ENCODE data around the gene CASP10. TPM values are rescaled to one million over a fixed set of nuclear protein-coding genes. Genes with fewer than 3 reads are reported as not detected.
A peak's percentile ranks its signal among the peaks of the same experiment; 100 is the strongest.

CASP10 gene
- total and polyA plus RNA-seq, 2 donors (not counting 1 experiment from before 2014, with no cell fraction given) = 16.0 to 34.3 TPM

- peak overlapping the region; percentile 62 to 95 (median 73) for H3K4me3 ChIP-seq (ENCODE audit: control extremely low read depth in 1 of 5, extremely low read depth in 1 of 5, insufficient read depth in 1 of 5, low read depth in 2 of 5, low read length in 4 of 5)
- Mint-ChIP-seq H3K27me3 (no peaks in the 10 kb centered on the region), H3K9me3 (ENCODE audit: insufficient read depth) (no peaks in the 10 kb centered on the region), H3K4me3 (peak overlapping the region; percentile 94), H3K4me1 (peaks cover 57% of the 10 kb centered on the region), H3K27ac (peak overlapping the region; percentile 97)
- H3K9ac ChIP-seq (ENCODE audit: low read length) = peak overlapping the region; percentile 79
- TF ChIP-seq EZH2 (IDR thresholded peaks at IDR 0.05; ENCODE audit: borderline replicate concordance, insufficient read depth, low read depth, low read length, poor library complexity, severe bottlenecking) (no peak), CTCF (IDR thresholded peaks at IDR 0.05) (no peak)
- peaks cover 49 to 55% of the 10 kb centered on the region in 2 donors for H3K4me1 ChIP-seq (ENCODE audit: control insufficient read depth in 2 of 2, insufficient read depth in 2 of 2, low read length in 2 of 2)
- intact Hi-C loops (cut with micrococcal nuclease) = loop anchor here (1.0 to 10.0 kb wide), 8 partner anchors 162 to 1141 kb away; partner anchors contain the start of genes BMPR2, FZD7, HYCC2 and NIF3L1
- peaks cover 47% of the 10 kb centered on the region for H3K79me2 ChIP-seq (ENCODE audit: control insufficient read depth, insufficient read depth, low read length)
- peak; percentile 90 for DNase-seq
- H3K27ac ChIP-seq (ENCODE audit: low read length in 2 of 2) = peak overlapping the region; percentile 86
- peak; percentile 90 for ATAC-seq (ENCODE audit: low read depth)
- 0% methylated on average over 6 of the region's 8 CpGs for WGBS (ENCODE audit: insufficient coverage)
- peak overlapping the region; percentile 74 for H2AFZ ChIP-seq (ENCODE audit: insufficient read depth, low read depth, low read length, poor library complexity, severe bottlenecking)
- POLR2A ChIA-PET = interaction anchor here (0.7 to 2.8 kb wide), 9 partner anchors 20 to 218 kb away, joined by 3 to 25 read pairs (median 7); partner anchors contain the start of genes CASP10, CASP8, CFLAR and STRADB
- H4K20me1 ChIP-seq (ENCODE audit: control insufficient read depth, insufficient read depth, low read length, poor library complexity, severe bottlenecking) = no peaks in the 10 kb centered on the region
- CTCF ChIA-PET = interaction anchor here (0.5 to 7.3 kb wide), 33 partner anchors 12 to 627 kb away, joined by 3 to 347 read pairs (median 8); partner anchors contain the start of genes CASP10, CASP8, CFLAR and CLK1
- no peaks in the 10 kb centered on the region for H3K9me3 ChIP-seq (ENCODE audit: control extremely low read depth in 1 of 3, control insufficient read depth in 2 of 3, insufficient read depth in 1 of 3, low read length in 2 of 3)
- no peaks in the 10 kb centered on the region for H3K27me3 ChIP-seq (replicated peaks in 1 of 4; ENCODE audit: control extremely low read depth in 1 of 4, control insufficient read depth in 3 of 4, insufficient read depth in 4 of 4, low read length in 3 of 4)
- H3K36me3 ChIP-seq (replicated peaks in 1 of 2; ENCODE audit: control extremely low read depth in 1 of 2, control insufficient read depth in 1 of 2, extremely low read depth in 1 of 2, insufficient read depth in 2 of 2, low read length in 1 of 2) = no peaks in the 10 kb centered on the region
- peak overlapping the region; percentile 84 for H3K4me2 ChIP-seq (replicated peaks; ENCODE audit: low read depth, low read length, poor library complexity, severe bottlenecking)
These were observed 50.4 kb downstream of the CASP10 start for GRCh38 chr2:201233192-201233811.
